HG03039 (cell line): ENCODE data around the gene WWP2.

ENCODE experiments used
- ATAC-seq: cut with Tn5 transposase; IDR thresholded peaks from one replicate; pipeline ENCODE4 v1.9.1; 2021; ENCODE audit warnings: mild to moderate bottlenecking, moderate library complexity; ENCODE audit not compliant: unreplicated experiment

Gene WWP2

DNA sequence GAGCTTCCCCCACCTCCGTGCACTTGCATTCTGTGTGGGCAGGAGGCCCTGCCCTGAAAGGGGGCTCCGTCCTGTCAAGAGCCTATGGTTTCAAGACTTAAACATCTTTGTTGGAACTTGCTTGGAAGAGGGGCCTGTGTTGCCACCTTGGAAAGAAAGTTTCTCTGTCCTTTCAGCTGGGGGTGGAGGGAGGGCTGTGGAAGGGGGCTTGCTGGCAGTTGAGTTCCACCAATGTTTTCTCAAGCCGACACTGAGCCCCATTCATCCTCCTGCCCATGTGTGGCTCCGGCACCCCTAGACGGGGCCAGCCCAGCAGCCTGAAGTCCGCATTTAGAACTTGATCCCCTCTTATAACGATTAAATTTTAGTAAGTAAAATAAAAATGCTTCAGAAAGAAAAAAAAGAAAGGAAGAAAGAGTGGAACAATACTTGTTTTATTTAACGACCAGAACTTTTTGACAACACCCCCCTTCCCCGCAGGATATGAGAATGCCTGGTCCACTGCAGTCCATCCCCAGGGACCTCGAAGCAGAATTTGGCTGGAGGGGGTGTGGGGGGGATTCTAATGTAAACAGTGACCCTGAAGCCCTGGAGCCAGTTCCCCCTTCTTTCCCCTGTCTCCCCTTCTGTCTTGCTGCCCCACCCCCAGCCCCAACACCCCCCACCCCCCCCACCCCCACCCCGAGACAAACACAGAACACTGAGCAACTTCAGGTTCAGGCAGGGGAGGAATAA, 162.1 kb downstream of the WWP2 start:
- ATAC-seq = no peak

GRCh38 chr16:69924777-69925191, 162.7 kb downstream of the WWP2 start:
- no peak for ATAC-seq

DNA sequence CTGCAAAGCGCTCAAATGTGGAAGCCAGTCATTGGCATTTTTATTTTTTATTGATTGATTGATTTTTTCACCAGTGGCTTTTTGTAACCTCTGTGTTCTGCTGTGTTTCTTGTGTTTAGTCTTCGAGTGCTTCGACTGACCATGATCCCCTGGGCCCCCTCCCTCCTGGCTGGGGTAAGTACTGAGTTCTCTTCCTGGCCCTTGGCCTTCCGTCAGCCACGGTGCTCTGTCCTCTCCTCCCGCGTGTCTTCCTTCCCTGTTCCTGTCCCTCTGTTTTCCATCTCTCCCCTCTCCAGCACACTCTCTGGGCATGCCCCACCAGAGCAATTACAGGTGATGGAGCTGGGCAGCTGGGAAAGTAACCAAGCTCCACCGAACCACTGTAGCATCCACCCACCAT, 163.2 kb downstream of the WWP2 start:
- no peak for ATAC-seq

DNA sequence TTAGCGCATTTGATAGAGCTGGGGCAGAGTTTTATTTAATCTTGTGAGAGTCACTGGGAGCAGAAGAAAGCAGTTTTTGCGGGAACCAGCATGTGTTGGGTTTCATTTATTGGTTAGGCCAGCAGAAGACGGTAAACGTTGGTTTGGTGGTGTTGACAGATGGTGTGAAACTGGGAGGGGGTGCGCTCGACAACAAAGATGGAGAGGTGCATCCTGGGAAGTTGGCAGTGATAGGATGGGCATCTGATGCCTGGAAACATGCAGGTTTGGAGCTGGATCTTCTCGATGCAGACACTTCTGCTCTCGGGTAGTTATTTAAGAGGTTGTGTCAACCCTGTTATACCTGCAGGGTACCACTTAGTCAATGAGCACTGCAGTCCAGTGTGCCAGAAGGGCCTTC, 164.1 kb downstream of the WWP2 start:
- ATAC-seq = no peak

GRCh38 chr16:69927056-69927757, 165.1 kb downstream of the WWP2 start:
- ATAC-seq = no peak

- no peak for ATAC-seq
Observed at GRCh38 chr16:69928856-69929400, 166.8 kb downstream of the WWP2 start.

DNA sequence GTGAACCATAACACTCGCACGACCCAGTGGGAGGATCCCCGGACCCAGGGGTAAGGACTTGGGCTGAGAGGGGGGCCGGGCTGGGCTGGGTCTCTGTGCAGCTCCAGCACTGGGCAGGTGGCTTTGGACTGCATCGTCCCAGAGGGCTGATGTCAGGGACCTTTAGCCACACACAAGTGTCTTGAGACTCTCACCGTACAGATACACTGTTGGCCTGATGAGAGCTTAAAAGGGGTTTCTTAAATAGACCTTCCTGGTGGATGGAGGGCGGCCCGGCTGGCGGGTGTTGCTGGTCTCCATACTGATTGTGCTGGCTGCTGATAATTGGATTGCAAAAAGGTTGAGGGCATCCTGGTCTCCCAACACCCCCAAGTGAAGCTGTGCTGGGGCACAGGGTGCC, 167.3 kb downstream of the WWP2 start:
- no peak for ATAC-seq

- ATAC-seq = no peak
Observed at GRCh38 chr16:69930117-69930776, 168.1 kb downstream of the WWP2 start.

DNA sequence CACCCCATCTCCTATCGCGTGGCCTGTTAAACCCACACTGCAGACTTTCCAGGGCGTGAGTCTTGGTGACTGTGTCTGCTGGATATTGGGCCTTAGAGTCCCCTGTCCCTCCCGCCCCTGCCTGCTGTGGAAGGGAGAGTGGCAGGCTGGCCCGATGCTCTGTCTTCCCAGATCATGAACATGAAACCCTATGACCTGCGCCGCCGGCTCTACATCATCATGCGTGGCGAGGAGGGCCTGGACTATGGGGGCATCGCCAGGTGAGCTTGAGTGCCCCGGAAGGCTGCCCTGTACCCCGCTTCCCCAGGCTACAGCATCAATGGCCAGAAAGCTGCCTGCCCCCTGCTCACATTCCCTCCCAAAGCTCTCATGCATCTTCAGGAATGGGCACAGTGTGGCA, 169.5 kb downstream of the WWP2 start:
- ATAC-seq = no peak

DNA sequence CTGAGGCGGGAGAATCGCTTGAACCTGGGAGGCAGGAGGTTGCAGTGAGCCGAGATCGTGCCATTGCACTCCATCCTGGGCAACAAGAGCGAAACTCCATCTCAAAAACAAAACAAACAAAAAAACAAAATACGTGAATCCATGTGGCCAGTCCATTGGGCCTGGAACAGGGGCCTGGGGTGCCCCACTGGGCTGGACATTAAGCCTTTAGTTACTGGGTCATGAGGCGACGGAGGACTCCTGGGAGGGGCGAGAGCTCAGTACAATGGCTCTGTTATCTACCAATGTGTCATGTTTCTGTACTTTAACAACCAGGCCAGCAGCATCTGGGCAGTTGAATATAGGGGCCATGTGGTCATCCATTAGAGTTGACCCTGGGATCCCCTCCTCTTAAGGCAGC, 170.1 kb downstream of the WWP2 start:
- no peak for ATAC-seq

GRCh38 chr16:69932691-69933392, 170.7 kb downstream of the WWP2 start:
- ATAC-seq = no peak

DNA sequence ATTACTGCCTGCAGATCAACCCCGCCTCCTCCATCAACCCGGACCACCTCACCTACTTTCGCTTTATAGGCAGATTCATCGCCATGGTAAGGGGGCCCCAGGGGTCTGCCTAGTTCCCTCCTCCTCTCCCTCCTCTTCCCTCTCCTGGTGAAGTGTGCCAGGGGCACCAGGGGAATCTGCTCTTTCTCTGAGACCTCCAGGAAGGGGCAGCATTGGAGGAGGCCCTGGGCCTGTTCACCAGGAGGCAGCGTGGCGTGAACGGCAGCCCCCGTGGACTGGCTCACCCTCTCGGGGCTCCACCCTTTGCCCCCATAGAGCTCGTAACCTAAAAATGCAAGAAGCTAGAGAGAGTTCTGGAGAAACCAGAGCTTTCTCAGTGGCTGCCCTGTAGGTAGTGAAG, 171.9 kb downstream of the WWP2 start:
- ATAC-seq = no peak

GRCh38 chr16:69934751-69935150, 172.6 kb downstream of the WWP2 start:
- no peak for ATAC-seq

GRCh38 chr16:69935278-69935711, 173.2 kb downstream of the WWP2 start:
- ATAC-seq = no peak

DNA sequence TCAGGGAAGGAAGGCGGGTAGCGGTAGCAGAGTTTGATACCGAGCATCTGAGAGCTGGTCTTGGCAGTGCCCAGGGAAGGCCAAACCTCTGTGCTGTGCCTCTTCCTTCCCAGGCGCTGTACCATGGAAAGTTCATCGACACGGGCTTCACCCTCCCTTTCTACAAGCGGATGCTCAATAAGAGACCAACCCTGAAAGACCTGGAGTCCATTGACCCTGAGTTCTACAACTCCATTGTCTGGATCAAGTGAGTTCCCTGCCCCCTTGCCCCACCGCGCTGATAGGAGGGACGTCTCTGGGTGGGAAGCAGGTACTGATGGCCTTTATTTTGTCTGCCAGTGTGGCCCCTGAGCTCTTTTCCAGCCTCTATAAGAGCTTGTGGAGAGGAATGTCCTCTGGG, 173.6 kb downstream of the WWP2 start:
- ATAC-seq = no peak

GRCh38 chr16:69936252-69936651, 174.1 kb downstream of the WWP2 start:
- ATAC-seq = no peak

- ATAC-seq = no peak
Observed at GRCh38 chr16:69936751-69937211, 174.6 kb downstream of the WWP2 start.

DNA sequence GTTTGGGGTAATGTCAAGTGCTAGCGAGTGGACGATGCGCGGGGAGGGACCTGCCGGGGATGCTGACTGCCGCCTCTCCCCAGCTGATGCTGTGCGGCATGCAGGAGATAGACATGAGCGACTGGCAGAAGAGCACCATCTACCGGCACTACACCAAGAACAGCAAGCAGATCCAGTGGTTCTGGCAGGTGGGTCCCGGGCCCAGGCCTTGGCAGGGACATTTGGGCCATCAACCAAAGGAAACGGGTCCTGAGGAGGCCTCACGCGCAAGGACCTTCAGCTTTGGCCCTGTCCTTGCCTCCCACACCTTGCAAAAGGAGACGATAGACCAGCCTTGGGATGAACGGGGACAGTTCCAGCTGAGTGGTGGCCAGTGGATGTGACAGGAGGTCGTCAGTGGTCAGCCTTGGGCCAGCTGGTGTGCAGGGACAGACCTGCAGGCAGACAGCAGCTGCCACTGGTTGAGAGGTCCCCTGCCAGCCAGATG, 175.4 kb downstream of the WWP2 start:
- no peak for ATAC-seq

DNA sequence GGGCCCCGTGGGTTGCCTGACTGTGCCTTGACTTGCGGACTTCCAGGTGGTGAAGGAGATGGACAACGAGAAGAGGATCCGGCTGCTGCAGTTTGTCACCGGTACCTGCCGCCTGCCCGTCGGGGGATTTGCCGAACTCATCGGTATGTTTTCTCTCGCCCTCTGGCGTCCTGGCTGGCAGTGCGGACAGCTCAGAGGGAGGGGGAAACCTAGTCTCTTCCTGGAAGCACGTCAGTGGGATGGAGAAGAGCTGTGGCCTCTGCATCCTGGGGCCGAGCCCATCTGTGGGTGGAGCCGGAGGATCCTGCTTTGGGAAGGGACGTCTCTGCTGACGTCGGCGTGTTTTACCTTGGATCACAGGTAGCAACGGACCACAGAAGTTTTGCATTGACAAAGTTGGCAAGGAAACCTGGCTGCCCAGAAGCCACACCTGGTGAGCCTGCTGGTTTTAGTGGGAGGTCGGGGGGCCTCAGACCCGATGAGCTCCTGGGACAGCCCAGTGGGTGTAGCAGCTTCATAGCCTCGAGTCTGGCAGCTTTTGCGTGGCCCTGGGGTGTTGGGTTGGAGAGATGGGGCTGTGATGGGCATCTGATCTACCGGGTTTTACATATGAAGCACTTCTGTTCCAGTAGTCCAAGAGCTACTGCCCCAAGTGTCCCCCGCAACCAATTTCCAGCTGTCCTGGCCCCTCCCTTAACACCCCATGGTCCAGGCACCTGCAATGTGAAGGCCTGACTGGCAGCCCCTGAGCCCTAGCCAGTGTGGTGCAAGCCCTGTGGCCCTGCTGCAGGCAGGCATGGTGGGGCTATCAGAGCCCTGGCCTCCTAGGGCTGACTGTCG, 177.1 kb downstream of the WWP2 start:
- ATAC-seq = no peak
